Measurements from ENCODE around the gene OGFOD3. TPM values are rescaled to one million over a fixed set of nuclear protein-coding genes. Genes with fewer than 3 reads are reported as not detected.

OGFOD3 gene
- total and polyA plus RNA-seq, 2 donors from 2014 or later: 27.8 to 36.1 TPM

GRCh38 chr17:82439829-82440365 lies 21.5 kb upstream of the OGFOD3 start:
- H3K36me3 ChIP-seq (ENCODE audit: control insufficient read depth in 2 of 3, insufficient read depth in 3 of 3, low read length in 3 of 3): peaks cover 0 to 8% (median 4%) of the 10 kb centered on the region in 3 donors
- no peak overlapping the region for H3K4me3 ChIP-seq (ENCODE audit: low read length in 3 of 3)
- H3K27me3 ChIP-seq (ENCODE audit: control insufficient read depth, insufficient read depth, low read length): no peaks in the 10 kb centered on the region
- H3K4me1 ChIP-seq (ENCODE audit: control insufficient read depth in 2 of 3, insufficient read depth in 2 of 3, low read depth in 1 of 3, low read length in 3 of 3): no peaks in the 10 kb centered on the region
- FAIRE-seq: no peak
- intact Hi-C loops (cut with DNase I): no loop called here
- H3K9me3 ChIP-seq (ENCODE audit: control insufficient read depth in 2 of 3, insufficient read depth in 1 of 3, low read length in 3 of 3): no peaks in the 10 kb centered on the region
- no peak overlapping the region for H3K9ac ChIP-seq (ENCODE audit: low read length in 3 of 3)
- no peak for DNase-seq
- H3K27ac ChIP-seq (ENCODE audit: low read depth in 2 of 2, low read length in 2 of 2): no peak overlapping the region
- TF ChIP-seq CTCF (IDR thresholded peaks at IDR 0.05; ENCODE audit: borderline replicate concordance, extremely low read depth, insufficient read depth): no peak

- H3K4me3 ChIP-seq (ENCODE audit: low read length in 3 of 3): no peak overlapping the region
- H3K9me3 ChIP-seq (ENCODE audit: control insufficient read depth in 2 of 3, insufficient read depth in 1 of 3, low read length in 3 of 3): no peaks in the 10 kb centered on the region
- no peaks in the 10 kb centered on the region for H3K4me1 ChIP-seq (ENCODE audit: control insufficient read depth in 2 of 3, insufficient read depth in 2 of 3, low read depth in 1 of 3, low read length in 3 of 3)
- peaks cover 0 to 8% (median 4%) of the 10 kb centered on the region in 3 donors for H3K36me3 ChIP-seq (ENCODE audit: control insufficient read depth in 2 of 3, insufficient read depth in 3 of 3, low read length in 3 of 3)
- H3K27me3 ChIP-seq (ENCODE audit: control insufficient read depth, insufficient read depth, low read length): no peaks in the 10 kb centered on the region
- TF ChIP-seq CTCF (IDR thresholded peaks at IDR 0.05; ENCODE audit: borderline replicate concordance, extremely low read depth, insufficient read depth): no peak
- FAIRE-seq (no peak), DNase-seq (no peak)
- no peak overlapping the region for H3K27ac ChIP-seq (ENCODE audit: low read depth in 2 of 2, low read length in 2 of 2)
- intact Hi-C loops (cut with DNase I): no loop called here
- H3K9ac ChIP-seq (ENCODE audit: low read length in 3 of 3): no peak overlapping the region
Observed at GRCh38 chr17:82439194-82439828, 20.9 kb upstream of the OGFOD3 start.

- intact Hi-C loops (cut with DNase I): no loop called here
- DNase-seq (no peak), FAIRE-seq (no peak)
- no peak for TF ChIP-seq CTCF (IDR thresholded peaks at IDR 0.05; ENCODE audit: borderline replicate concordance, extremely low read depth, insufficient read depth)
- H3K36me3 ChIP-seq (ENCODE audit: control insufficient read depth in 2 of 3, insufficient read depth in 3 of 3, low read length in 3 of 3): peaks cover 0 to 8% (median 4%) of the 10 kb centered on the region in 3 donors
- H3K27ac ChIP-seq (ENCODE audit: low read depth in 2 of 2, low read length in 2 of 2): no peak overlapping the region
- no peaks in the 10 kb centered on the region for H3K9me3 ChIP-seq (ENCODE audit: control insufficient read depth in 2 of 3, insufficient read depth in 1 of 3, low read length in 3 of 3)
- H3K4me1 ChIP-seq (ENCODE audit: control insufficient read depth in 2 of 3, insufficient read depth in 2 of 3, low read depth in 1 of 3, low read length in 3 of 3): no peaks in the 10 kb centered on the region
- H3K4me3 ChIP-seq (ENCODE audit: low read length in 3 of 3): no peak overlapping the region
- H3K9ac ChIP-seq (ENCODE audit: low read length in 3 of 3): no peak overlapping the region
- no peaks in the 10 kb centered on the region for H3K27me3 ChIP-seq (ENCODE audit: control insufficient read depth, insufficient read depth, low read length)
Observed at GRCh38 chr17:82438401-82439193, 20.2 kb upstream of the OGFOD3 start.
